HCT116 (cell line): ENCODE results near the gene HIVEP3.

Experiments
- POLR2A ChIP-seq: IDR thresholded peaks from 2 replicates; pipeline ENCODE4 v1.7.0; 2011; ENCODE audit warnings: borderline replicate concordance; ENCODE audit not compliant: insufficient read depth, insufficient read length; ENCODE audit errors: extremely low read depth
- POLR2AphosphoS5 ChIP-seq: IDR thresholded peaks from 2 replicates; pipeline ENCODE4 v1.6.1; 2011; ENCODE audit warnings: mild to moderate bottlenecking, low read depth, low read length, moderate library complexity
- SRF ChIP-seq: IDR thresholded peaks from 2 replicates; pipeline ENCODE4 v1.6.1; 2012; ENCODE audit warnings: low read depth
- TF ChIP-seq, protein P1 (sequence below), 3 experiments: fragments of 200-600 bp in 1 of 3; sonication (generic) in 1 of 3; IDR thresholded peaks in 2 of 3; conservative IDR thresholded peaks in 1 of 3; 2 replicates each; pipeline ENCODE4 v1.5.1; 2012 to 2017; ENCODE audit warnings: low read depth in 2 of 3, low read length in 2 of 3, antibody characterized with exemption in 1 of 3, borderline replicate concordance in 1 of 3, control low read depth in 1 of 3, mild to moderate bottlenecking in 1 of 3, mixed read lengths in 1 of 3, mixed run types in 1 of 3, moderate library complexity in 1 of 3; ENCODE audit not compliant: insufficient read depth in 1 of 3
- TF ChIP-seq, protein P2 (sequence below): IDR thresholded peaks from 2 replicates; pipeline ENCODE4 v1.6.1; 2012; ENCODE audit warnings: low read depth

DNA sequence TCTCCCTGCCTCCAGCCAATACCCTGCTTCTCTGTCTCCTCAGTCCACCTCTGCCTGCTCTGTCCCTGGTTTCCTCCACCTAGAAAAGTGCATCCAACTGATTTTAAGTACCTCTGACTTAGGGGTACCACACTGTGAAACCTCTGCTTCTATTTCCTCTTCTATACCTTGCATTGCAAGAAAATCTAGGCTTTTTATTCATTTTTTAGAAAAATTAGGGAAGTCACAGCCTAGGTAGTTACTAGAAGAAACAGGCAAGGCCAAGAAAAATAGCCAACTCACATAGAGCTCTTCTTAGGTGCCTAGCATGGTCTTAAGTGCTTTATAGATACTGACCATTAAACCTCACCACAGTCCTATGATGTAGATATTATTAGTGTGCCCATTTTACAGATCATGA is 39.1 kb downstream of the HIVEP3 start:
- TF ChIP-seq, protein P1, sequence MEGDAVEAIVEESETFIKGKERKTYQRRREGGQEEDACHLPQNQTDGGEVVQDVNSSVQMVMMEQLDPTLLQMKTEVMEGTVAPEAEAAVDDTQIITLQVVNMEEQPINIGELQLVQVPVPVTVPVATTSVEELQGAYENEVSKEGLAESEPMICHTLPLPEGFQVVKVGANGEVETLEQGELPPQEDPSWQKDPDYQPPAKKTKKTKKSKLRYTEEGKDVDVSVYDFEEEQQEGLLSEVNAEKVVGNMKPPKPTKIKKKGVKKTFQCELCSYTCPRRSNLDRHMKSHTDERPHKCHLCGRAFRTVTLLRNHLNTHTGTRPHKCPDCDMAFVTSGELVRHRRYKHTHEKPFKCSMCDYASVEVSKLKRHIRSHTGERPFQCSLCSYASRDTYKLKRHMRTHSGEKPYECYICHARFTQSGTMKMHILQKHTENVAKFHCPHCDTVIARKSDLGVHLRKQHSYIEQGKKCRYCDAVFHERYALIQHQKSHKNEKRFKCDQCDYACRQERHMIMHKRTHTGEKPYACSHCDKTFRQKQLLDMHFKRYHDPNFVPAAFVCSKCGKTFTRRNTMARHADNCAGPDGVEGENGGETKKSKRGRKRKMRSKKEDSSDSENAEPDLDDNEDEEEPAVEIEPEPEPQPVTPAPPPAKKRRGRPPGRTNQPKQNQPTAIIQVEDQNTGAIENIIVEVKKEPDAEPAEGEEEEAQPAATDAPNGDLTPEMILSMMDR (IDR thresholded peaks at IDR 0.05 in 2 of 3, conservative IDR thresholded peaks at IDR 0.05 in 1 of 3; ENCODE audit: borderline replicate concordance in 1 of 3, insufficient read depth in 1 of 3, low read depth in 2 of 3, low read length in 2 of 3) = no peak
- TF ChIP-seq POLR2AphosphoS5 (no peak), SRF (no peak), POLR2A (no peak)
- TF ChIP-seq, protein P2, sequence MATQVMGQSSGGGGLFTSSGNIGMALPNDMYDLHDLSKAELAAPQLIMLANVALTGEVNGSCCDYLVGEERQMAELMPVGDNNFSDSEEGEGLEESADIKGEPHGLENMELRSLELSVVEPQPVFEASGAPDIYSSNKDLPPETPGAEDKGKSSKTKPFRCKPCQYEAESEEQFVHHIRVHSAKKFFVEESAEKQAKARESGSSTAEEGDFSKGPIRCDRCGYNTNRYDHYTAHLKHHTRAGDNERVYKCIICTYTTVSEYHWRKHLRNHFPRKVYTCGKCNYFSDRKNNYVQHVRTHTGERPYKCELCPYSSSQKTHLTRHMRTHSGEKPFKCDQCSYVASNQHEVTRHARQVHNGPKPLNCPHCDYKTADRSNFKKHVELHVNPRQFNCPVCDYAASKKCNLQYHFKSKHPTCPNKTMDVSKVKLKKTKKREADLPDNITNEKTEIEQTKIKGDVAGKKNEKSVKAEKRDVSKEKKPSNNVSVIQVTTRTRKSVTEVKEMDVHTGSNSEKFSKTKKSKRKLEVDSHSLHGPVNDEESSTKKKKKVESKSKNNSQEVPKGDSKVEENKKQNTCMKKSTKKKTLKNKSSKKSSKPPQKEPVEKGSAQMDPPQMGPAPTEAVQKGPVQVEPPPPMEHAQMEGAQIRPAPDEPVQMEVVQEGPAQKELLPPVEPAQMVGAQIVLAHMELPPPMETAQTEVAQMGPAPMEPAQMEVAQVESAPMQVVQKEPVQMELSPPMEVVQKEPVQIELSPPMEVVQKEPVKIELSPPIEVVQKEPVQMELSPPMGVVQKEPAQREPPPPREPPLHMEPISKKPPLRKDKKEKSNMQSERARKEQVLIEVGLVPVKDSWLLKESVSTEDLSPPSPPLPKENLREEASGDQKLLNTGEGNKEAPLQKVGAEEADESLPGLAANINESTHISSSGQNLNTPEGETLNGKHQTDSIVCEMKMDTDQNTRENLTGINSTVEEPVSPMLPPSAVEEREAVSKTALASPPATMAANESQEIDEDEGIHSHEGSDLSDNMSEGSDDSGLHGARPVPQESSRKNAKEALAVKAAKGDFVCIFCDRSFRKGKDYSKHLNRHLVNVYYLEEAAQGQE = no peak
